Lower leg skin (tissue), 4 donors: ENCODE measurements around the gene RBMXL3. TPM values are rescaled to one million over a fixed set of nuclear protein-coding genes. Genes with fewer than 3 reads are reported as not detected.
A peak's percentile ranks its signal among the peaks of the same experiment; 100 is the strongest.

Source experiments
- DNase-seq, 2 donors: peaks; one replicate each; pipeline ENCODE4 v3.0.0-alpha.2; 2019; ENCODE audit warnings: low spot score in 2 of 2
- H3K4me3 ChIP-seq: fragments of 200-600 bp; sonication (generic); 2 replicates; pipeline ENCODE4 v1.5.1; 2017; ENCODE audit warnings: mild to moderate bottlenecking, low read depth; ENCODE audit not compliant: poor library complexity, severe bottlenecking
- CTCF ChIP-seq, 3 donors: fragments of 450-650 bp; IDR thresholded peaks; one replicate each; pipeline ENCODE4 v1.5.1; 2016; ENCODE audit warnings: antibody characterized with exemption in 3 of 3, mild to moderate bottlenecking in 3 of 3, moderate library complexity in 2 of 3
- POLR2A ChIP-seq, 2 donors: fragments of 450-650 bp; IDR thresholded peaks; one replicate each; pipeline ENCODE4 v1.6.1; 2016 to 2017; ENCODE audit warnings: antibody characterized with exemption in 2 of 2, mild to moderate bottlenecking in 1 of 2, moderate library complexity in 1 of 2
- WGBS, 2 donors: methylation state at CpG; one replicate each; pipeline ENCODE4 v1.1.5; 2018; 5-methylcytosine and 5-hydroxymethylcytosine counted together
- intact Hi-C: fragments of 100-400 bp; cut with DNase I; formaldehyde crosslinking; loops from one replicate; pipeline ENCODE4 v1.15.0; 2023; ENCODE audit warnings: low total_unique reads
- total RNA-seq, 4 donors: library from RNA; depleted of rRNA; stranded (reverse); fragments of >200 nt; gene quantifications; one replicate each; pipeline ENCODE4 v1.1.0, GENCODE V29; 2016

The RBMXL3 gene
- total RNA-seq, 4 donors from 2014 or later = not detected

- WGBS, 2 donors = 27 to 40% methylated on average over 4 of the region's 4 CpGs
- intact Hi-C loops = no loop called here
- TF ChIP-seq POLR2A (IDR thresholded peaks at IDR 0.05) = no peak
- no peak for TF ChIP-seq CTCF (IDR thresholded peaks at IDR 0.05)
- H3K4me3 ChIP-seq = no peak overlapping the region
- DNase-seq = no peak
Observed at GRCh38 chrX:115229337-115230003, 40.3 kb downstream of the RBMXL3 start.

GRCh38 chrX:115232933-115233496 is 43.8 kb downstream of the RBMXL3 start:
- intact Hi-C loops = no loop called here
- no peak for DNase-seq
- TF ChIP-seq POLR2A (IDR thresholded peaks at IDR 0.05) (no peak), CTCF (IDR thresholded peaks at IDR 0.05) (no peak)
- peak overlapping the region; percentile 25 for H3K4me3 ChIP-seq
- 2 to 18% methylated on average over 6 of the region's 6 CpGs for whole genome bisulfite sequencing, 2 donors

- no peak for TF ChIP-seq CTCF (IDR thresholded peaks at IDR 0.05)
- TF ChIP-seq POLR2A (IDR thresholded peaks at IDR 0.05) = no peak
- peak within 1 kb of the TSS; percentile 25 for H3K4me3 ChIP-seq
- WGBS, 2 donors = 0 to 17% methylated on average over 32 to 39 of the region's 59 CpGs
- intact Hi-C loops = no loop called here
- DNase-seq = peak in 1 of 2 donors; percentile 86
Observed at GRCh38 chrX:115233497-115234455, 44.6 kb downstream of the RBMXL3 start, which contains the start of gene LRCH2. Gene LRCH2, minus strand, starts transcription at chrX:115234096. Its CDS starts 55 bp downstream, at chrX:115234041.

- no peak for TF ChIP-seq POLR2A (IDR thresholded peaks at IDR 0.05)
- no peak for TF ChIP-seq CTCF (IDR thresholded peaks at IDR 0.05)
- WGBS, 2 donors = 11 to 13% methylated on average over 3 of the region's 3 CpGs
- H3K4me3 ChIP-seq = no peak overlapping the region
- DNase-seq = no peak
- intact Hi-C loops = no loop called here
Observed at GRCh38 chrX:115234461-115234860, 45.3 kb downstream of the RBMXL3 start.

GRCh38 chrX:115236560-115236959 is 47.4 kb downstream of the RBMXL3 start:
- intact Hi-C loops = no loop called here
- DNase-seq = no peak
- no peak for TF ChIP-seq CTCF (IDR thresholded peaks at IDR 0.05)
- TF ChIP-seq POLR2A (IDR thresholded peaks at IDR 0.05) = no peak
- no peak overlapping the region for H3K4me3 ChIP-seq
